ENCODE data around the gene LSM5.

- TF ChIP-seq ZBTB33 (CRISPR knock-in tag; IDR thresholded peaks at IDR 0.05) (no peak), CTCF (IDR thresholded peaks at IDR 0.05 in 2 of 3, conservative IDR thresholded peaks at IDR 0.05 in 1 of 3; ENCODE audit: insufficient read depth in 2 of 3, low read depth in 1 of 3, low read length in 3 of 3) (no peak), NRF1 (conservative IDR thresholded peaks at IDR 0.05 in 1 of 2, IDR thresholded peaks at IDR 0.05 in 1 of 2) (no peak)
Measured at GRCh38 chr7:32462451-32462850, 27.7 kb downstream of the LSM5 start.

Data from K562 (cell line).